ENCODE results near the gene LMCD1.

The LMCD1 gene

GRCh38 chr3:8595252-8595651 is 93.6 kb downstream of the LMCD1 start:
- Histone ChIP-seq H3K9me2 (replicated peaks; ENCODE audit: insufficient read depth, low read length) (no peaks in the 10 kb centered on the region), H3K4me3 (ENCODE audit: insufficient read depth, low read length, poor library complexity, severe bottlenecking) (no peak overlapping the region), H3F3A (ENCODE audit: insufficient read depth) (no peaks in the 10 kb centered on the region), H3K36me3 (ENCODE audit: low read length) (no peaks in the 10 kb centered on the region), H2AFZ (ENCODE audit: low read depth, low read length, severe bottlenecking) (no peak overlapping the region), H3K9ac (ENCODE audit: low read length) (no peak overlapping the region), H3K27ac (ENCODE audit: low read depth, low read length) (no peak overlapping the region), H3K27me3 (ENCODE audit: low read length) (no peaks in the 10 kb centered on the region), H3K4me2 (ENCODE audit: low read depth, low read length, poor library complexity, severe bottlenecking) (no peak overlapping the region), H3K79me2 (ENCODE audit: insufficient read depth, low read length) (no peaks in the 10 kb centered on the region), H4K20me1 (ENCODE audit: low read depth, low read length) (no peaks in the 10 kb centered on the region), H3K9me3 (ENCODE audit: insufficient read depth, low read length) (no peaks in the 10 kb centered on the region)
- no peak for TF ChIP-seq CTCF (IDR thresholded peaks at IDR 0.05; ENCODE audit: insufficient read depth, low read length, poor library complexity, severe bottlenecking)

GRCh38 chr3:8595695-8596115 is 94.1 kb downstream of the LMCD1 start:
- Histone ChIP-seq H4K20me1 (ENCODE audit: low read depth, low read length) (no peaks in the 10 kb centered on the region), H3K4me3 (ENCODE audit: insufficient read depth, low read length, poor library complexity, severe bottlenecking) (no peak overlapping the region), H3K9ac (ENCODE audit: low read length) (no peak overlapping the region), H3K4me2 (ENCODE audit: low read depth, low read length, poor library complexity, severe bottlenecking) (no peak overlapping the region), H3K36me3 (ENCODE audit: low read length) (no peaks in the 10 kb centered on the region), H3K9me3 (ENCODE audit: insufficient read depth, low read length) (no peaks in the 10 kb centered on the region; the same call in 1 of the 2 replicates), H2AFZ (ENCODE audit: low read depth, low read length, severe bottlenecking) (no peak overlapping the region), H3K9me2 (replicated peaks; ENCODE audit: insufficient read depth, low read length) (no peaks in the 10 kb centered on the region), H3F3A (ENCODE audit: insufficient read depth) (no peaks in the 10 kb centered on the region), H3K79me2 (ENCODE audit: insufficient read depth, low read length) (no peaks in the 10 kb centered on the region), H3K27me3 (ENCODE audit: low read length) (no peaks in the 10 kb centered on the region), H3K27ac (ENCODE audit: low read depth, low read length) (no peak overlapping the region)
- TF ChIP-seq EZH2phosphoT487 (conservative IDR thresholded peaks at IDR 0.05; ENCODE audit: low read length): no peak
- TF ChIP-seq CTCF (IDR thresholded peaks at IDR 0.05; ENCODE audit: insufficient read depth, low read length, poor library complexity, severe bottlenecking): no peak

GRCh38 chr3:8596321-8597218 is 94.9 kb downstream of the LMCD1 start:
- no peak overlapping the region for H3K4me2 ChIP-seq (ENCODE audit: low read depth, low read length, poor library complexity, severe bottlenecking)
- H3K27ac ChIP-seq (ENCODE audit: low read depth, low read length): no peak overlapping the region
- no peaks in the 10 kb centered on the region for H3F3A ChIP-seq (ENCODE audit: insufficient read depth)
- no peaks in the 10 kb centered on the region for H4K20me1 ChIP-seq (ENCODE audit: low read depth, low read length)
- H3K9me3 ChIP-seq (ENCODE audit: insufficient read depth, low read length): no peaks in the 10 kb centered on the region; the same call in 1 of the 2 replicates
- no peaks in the 10 kb centered on the region for H3K27me3 ChIP-seq (ENCODE audit: low read length)
- H3K9ac ChIP-seq (ENCODE audit: low read length): no peak overlapping the region
- TF ChIP-seq CTCF (IDR thresholded peaks at IDR 0.05; ENCODE audit: insufficient read depth, low read length, poor library complexity, severe bottlenecking): no peak
- TF ChIP-seq EZH2phosphoT487 (conservative IDR thresholded peaks at IDR 0.05; ENCODE audit: low read length): no peak
- no peak overlapping the region for H3K4me3 ChIP-seq (ENCODE audit: insufficient read depth, low read length, poor library complexity, severe bottlenecking)
- no peaks in the 10 kb centered on the region for H3K9me2 ChIP-seq (replicated peaks; ENCODE audit: insufficient read depth, low read length)
- no peak overlapping the region for H2AFZ ChIP-seq (ENCODE audit: low read depth, low read length, severe bottlenecking)
- no peaks in the 10 kb centered on the region for H3K36me3 ChIP-seq (ENCODE audit: low read length)
- no peaks in the 10 kb centered on the region for H3K79me2 ChIP-seq (ENCODE audit: insufficient read depth, low read length)
